ENCODE results near the gene CTTNBP2.

Gene CTTNBP2

DNA sequence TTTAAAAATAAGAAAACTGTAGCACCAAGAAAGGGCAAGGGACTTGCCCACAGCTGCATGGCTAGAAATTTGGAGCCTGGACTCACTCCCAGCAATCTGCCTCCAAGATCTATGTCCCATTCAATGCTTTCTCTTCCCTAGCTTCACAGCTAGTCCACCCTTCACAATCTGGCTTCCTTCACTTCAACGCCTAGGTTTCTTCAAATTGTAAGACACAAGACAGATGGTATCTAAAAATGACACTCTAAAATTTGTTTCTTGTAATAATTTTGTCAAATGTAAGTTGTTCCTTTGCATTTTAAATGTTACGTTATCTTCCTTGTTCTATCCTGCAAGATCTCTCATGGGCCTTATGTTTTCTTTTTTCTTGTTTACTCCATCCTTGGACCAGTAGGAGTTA is 48.6 kb downstream of the CTTNBP2 start:
- no peak overlapping the region for H3K27ac ChIP-seq
- TF ChIP-seq, protein P1, sequence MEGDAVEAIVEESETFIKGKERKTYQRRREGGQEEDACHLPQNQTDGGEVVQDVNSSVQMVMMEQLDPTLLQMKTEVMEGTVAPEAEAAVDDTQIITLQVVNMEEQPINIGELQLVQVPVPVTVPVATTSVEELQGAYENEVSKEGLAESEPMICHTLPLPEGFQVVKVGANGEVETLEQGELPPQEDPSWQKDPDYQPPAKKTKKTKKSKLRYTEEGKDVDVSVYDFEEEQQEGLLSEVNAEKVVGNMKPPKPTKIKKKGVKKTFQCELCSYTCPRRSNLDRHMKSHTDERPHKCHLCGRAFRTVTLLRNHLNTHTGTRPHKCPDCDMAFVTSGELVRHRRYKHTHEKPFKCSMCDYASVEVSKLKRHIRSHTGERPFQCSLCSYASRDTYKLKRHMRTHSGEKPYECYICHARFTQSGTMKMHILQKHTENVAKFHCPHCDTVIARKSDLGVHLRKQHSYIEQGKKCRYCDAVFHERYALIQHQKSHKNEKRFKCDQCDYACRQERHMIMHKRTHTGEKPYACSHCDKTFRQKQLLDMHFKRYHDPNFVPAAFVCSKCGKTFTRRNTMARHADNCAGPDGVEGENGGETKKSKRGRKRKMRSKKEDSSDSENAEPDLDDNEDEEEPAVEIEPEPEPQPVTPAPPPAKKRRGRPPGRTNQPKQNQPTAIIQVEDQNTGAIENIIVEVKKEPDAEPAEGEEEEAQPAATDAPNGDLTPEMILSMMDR (conservative IDR thresholded peaks at IDR 0.05) = no peak

DNA sequence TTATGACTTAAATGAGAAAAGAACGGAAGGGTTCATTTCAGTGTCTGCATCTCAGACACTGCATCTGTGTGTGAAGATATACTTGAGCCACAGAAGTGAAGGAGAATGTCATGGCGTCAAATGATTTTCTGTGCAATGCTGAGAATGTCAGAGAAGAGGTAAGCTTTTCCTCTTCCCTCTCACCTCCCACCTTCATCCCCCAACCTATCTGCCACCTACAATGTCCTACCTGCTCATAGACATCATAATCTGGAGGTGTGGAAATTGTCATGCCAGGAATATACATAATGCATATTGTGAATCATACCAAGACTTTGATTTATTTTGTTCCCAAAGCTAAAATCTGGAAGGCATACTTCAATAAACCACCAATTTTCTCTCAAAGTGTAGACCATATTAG is 53.7 kb downstream of the CTTNBP2 start:
- TF ChIP-seq, protein P1 (conservative IDR thresholded peaks at IDR 0.05) = no peak
- H3K27ac ChIP-seq = no peak overlapping the region

DNA sequence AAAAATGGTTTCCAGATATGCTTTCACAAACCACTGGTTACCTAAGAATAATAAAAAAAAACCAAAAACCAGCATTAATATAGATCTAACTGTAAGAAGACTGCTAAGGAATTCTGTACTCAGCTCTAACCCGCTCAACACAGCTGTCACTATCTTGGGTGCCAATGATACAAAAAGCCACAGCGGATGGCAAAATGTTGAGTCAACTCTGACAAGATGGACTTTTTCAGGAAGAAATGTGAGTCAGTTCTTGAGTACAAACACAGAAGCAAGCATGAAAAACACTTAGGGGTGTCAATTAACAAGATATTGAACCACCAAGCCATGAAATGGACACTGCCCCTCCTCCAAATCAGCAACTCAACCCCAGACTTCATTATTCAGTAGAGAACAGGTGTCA is 55.0 kb downstream of the CTTNBP2 start:
- H3K27ac ChIP-seq = no peak overlapping the region
- TF ChIP-seq, protein P1 (conservative IDR thresholded peaks at IDR 0.05) = no peak

DNA sequence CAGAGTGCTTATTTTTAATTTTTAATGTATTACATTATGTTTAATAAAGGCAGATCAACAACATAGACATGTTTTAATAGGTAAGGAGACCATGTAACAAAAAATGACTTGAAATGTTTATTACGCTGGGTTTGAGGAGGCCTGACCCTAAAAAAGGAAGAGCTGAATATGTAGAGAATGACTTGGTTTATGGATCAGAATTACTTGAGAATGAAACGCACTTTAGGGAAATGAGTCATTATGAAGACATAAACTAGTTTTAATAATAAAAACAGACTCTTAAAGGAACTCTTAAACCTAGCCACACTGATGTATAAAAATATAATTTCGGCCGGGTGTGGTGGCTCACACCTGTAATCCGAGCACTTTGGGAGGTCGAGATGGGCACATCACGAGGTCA is 56.5 kb downstream of the CTTNBP2 start:
- no peak overlapping the region for H3K27ac ChIP-seq
- TF ChIP-seq, protein P1 (conservative IDR thresholded peaks at IDR 0.05) = no peak

DNA sequence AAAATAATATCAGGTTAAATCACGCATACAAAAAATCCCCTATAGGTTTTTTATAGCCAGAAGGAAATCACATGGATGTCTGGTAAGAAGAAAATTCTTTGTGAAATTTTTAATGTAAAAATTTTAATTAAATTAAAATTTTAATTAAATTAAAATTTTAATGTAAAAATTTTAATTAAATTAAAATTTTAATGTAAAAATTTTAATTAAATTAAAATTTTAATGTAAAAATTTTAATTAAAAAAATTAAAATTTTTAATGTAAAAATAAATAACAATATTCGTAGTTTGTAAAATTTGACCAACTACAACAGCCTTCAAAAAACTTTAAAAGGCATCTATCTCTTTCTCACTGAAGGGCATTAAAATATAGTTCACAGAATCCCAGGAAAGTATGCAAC is 61.5 kb downstream of the CTTNBP2 start:
- H3K27ac ChIP-seq = no peak overlapping the region
- TF ChIP-seq, protein P1 (conservative IDR thresholded peaks at IDR 0.05) = no peak

DNA sequence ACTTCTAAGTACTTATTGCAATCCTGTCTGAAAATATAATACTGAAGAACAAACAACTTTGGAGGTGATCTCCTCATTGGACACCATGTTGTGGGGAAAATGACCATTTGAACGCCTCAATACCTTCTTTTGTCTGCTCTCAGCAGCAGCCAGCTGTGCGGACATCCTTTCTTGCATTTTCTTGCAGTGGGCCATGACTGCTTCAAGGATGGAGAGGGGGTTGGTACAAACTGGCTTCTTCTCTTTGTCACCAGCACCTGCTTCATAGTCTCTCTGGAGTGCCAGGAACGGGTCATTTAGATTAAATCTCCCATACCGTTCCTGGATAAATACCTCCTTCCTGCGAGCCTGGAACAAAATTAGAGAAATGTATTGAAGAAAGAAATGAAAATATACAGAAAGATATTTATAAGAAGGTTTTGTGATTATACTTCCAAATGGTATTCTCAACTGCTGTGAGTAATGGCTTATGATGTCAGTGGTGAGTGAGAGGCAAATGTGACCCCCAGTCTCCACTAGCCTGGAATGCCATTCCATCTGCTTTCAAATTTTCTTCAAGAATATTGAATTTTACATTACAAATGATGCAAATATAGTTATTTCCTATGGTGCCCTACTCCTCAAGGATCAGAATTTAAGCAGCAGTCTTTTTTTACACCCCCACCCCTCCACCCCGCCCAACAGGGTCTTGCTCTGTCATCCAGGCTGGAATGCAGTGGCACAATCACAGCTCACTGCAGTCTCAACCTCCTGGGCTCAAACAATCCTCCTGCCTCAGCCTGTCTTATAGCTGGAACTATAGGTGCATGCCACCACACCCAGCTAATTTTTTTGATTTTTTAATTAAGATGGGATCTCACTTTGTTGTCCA is 62.4 kb downstream of the CTTNBP2 start:
- TF ChIP-seq, protein P1 (conservative IDR thresholded peaks at IDR 0.05) = no peak
- no peak overlapping the region for H3K27ac ChIP-seq

DNA sequence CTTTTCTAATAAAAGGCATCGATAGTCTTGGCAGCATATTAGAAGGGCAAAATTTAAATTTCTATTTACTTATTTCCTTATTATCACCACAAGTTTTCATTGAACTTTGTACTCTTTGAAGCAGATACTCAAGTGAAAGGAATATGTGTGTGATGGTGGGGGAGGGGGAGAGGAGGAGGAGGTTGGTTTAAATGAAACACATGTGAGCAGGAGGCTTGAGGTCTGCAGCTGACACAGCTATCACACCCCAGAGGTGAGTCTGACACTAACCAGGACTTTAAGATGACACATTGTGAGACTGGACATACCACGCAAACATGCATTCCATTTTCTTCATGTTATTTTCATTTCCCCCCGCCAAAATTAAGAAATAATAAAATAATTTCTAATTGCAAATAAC is 63.3 kb downstream of the CTTNBP2 start:
- H3K27ac ChIP-seq = no peak overlapping the region
- TF ChIP-seq, protein P1 (conservative IDR thresholded peaks at IDR 0.05) = no peak
